Calu3 (cell line): ENCODE measurements around the gene ERC2. TPM values are rescaled to one million over a fixed set of nuclear protein-coding genes. Genes with fewer than 3 reads are reported as not detected.

Experiments
- BruUV-seq: library from RNA; stranded (reverse); fragments of 400-500 nt; replicated peaks from 2 replicates; lab custom pipeline; 2021; lab: Mats Ljungman, UMichigan
- CTCF ChIA-PET: fragments of 300-600 bp; sonication (Branson Sonifier 250); formaldehyde crosslinking; loops from one replicate; lab custom pipeline; 2022; ENCODE audit warnings: antibody characterized with exemption; lab: Charles Lee
- DNase-seq: peaks from one replicate; pipeline ENCODE4 v3.0.0; 2022
- H3K27ac Mint-ChIP-seq: one replicate; pipeline ENCODE4 v1.8.0; 2022; ENCODE audit warnings: mixed read lengths; ENCODE audit not compliant: unreplicated experiment
- H3K27me3 Mint-ChIP-seq: one replicate; pipeline ENCODE4 v1.8.0; 2022; ENCODE audit warnings: mixed read lengths; ENCODE audit not compliant: unreplicated experiment
- H3K36me3 Mint-ChIP-seq: one replicate; pipeline ENCODE4 v1.8.0; 2022; ENCODE audit warnings: mild to moderate bottlenecking, moderate library complexity, mixed read lengths; ENCODE audit not compliant: insufficient read depth, unreplicated experiment
- H3K4me1 Mint-ChIP-seq: one replicate; pipeline ENCODE4 v1.8.0; 2022; ENCODE audit warnings: mild to moderate bottlenecking, low read depth, mixed read lengths; ENCODE audit not compliant: unreplicated experiment
- H3K4me3 Mint-ChIP-seq: one replicate; pipeline ENCODE4 v1.8.0; 2022; ENCODE audit warnings: mild to moderate bottlenecking, low read depth, moderate library complexity, mixed read lengths; ENCODE audit not compliant: unreplicated experiment
- H3K9me3 Mint-ChIP-seq: one replicate; pipeline ENCODE4 v1.8.0; 2022; ENCODE audit warnings: low read depth, mixed read lengths; ENCODE audit not compliant: unreplicated experiment
- CTCF ChIP-seq: fragments of 200-600 bp; IDR thresholded peaks from one replicate; pipeline ENCODE4 v1.8.0; 2022; ENCODE audit warnings: antibody characterized with exemption; ENCODE audit not compliant: unreplicated experiment
- intact Hi-C: fragments of 100-400 bp; cut with micrococcal nuclease; formaldehyde crosslinking; loops from one replicate; pipeline ENCODE4 v1.10.0; 2022; ENCODE audit not compliant: unreplicated experiment
- total RNA-seq: library from RNA; stranded (reverse); gene quantifications from 2 replicates; pipeline ENCODE4 v1.2.3, GENCODE V29; 2022

ERC2 gene
- total RNA-seq, 1 experiment from 2014 or later: 0.73 TPM

- DNase-seq: no peak
- CTCF ChIA-PET: no interaction called here
- Mint-ChIP-seq H3K27me3 (no peaks in the 10 kb centered on the region), H3K4me1 (no peaks in the 10 kb centered on the region), H3K36me3 (no peaks in the 10 kb centered on the region), H3K9me3 (no peaks in the 10 kb centered on the region), H3K4me3 (no peak overlapping the region), H3K27ac (no peak overlapping the region)
- intact Hi-C loops: no loop called here
- no peak for TF ChIP-seq CTCF
- no TSS peak for BruUV-seq
These were observed 750.8 kb downstream of the ERC2 start for GRCh38 chr3:55717481-55717880.

GRCh38 chr3:55716611-55717225 lies 751.5 kb downstream of the ERC2 start:
- no peak for DNase-seq
- H3K9me3 Mint-ChIP-seq: no peaks in the 10 kb centered on the region
- no peaks in the 10 kb centered on the region for H3K36me3 Mint-ChIP-seq
- no peak overlapping the region for H3K4me3 Mint-ChIP-seq
- no peaks in the 10 kb centered on the region for H3K4me1 Mint-ChIP-seq
- BruUV-seq: no TSS peak
- H3K27me3 Mint-ChIP-seq: no peaks in the 10 kb centered on the region
- TF ChIP-seq CTCF: no peak
- CTCF ChIA-PET: no interaction called here
- H3K27ac Mint-ChIP-seq: no peak overlapping the region
- intact Hi-C loops: no loop called here

- no peak for DNase-seq
- Mint-ChIP-seq H3K27ac (no peak overlapping the region), H3K4me3 (no peak overlapping the region), H3K9me3 (no peaks in the 10 kb centered on the region), H3K27me3 (no peaks in the 10 kb centered on the region), H3K36me3 (no peaks in the 10 kb centered on the region), H3K4me1 (no peaks in the 10 kb centered on the region)
- no TSS peak for BruUV-seq
- TF ChIP-seq CTCF: no peak
- CTCF ChIA-PET: no interaction called here
- intact Hi-C loops: no loop called here
These were observed 752.2 kb downstream of the ERC2 start for GRCh38 chr3:55716044-55716443.

GRCh38 chr3:55714057-55714456 lies 754.2 kb downstream of the ERC2 start:
- H3K27me3 Mint-ChIP-seq: no peaks in the 10 kb centered on the region
- intact Hi-C loops: no loop called here
- no peaks in the 10 kb centered on the region for H3K36me3 Mint-ChIP-seq
- peaks cover 5% of the 10 kb centered on the region for H3K9me3 Mint-ChIP-seq
- H3K4me3 Mint-ChIP-seq: no peak overlapping the region
- BruUV-seq: no TSS peak
- CTCF ChIA-PET: no interaction called here
- DNase-seq: no peak
- TF ChIP-seq CTCF: no peak
- no peaks in the 10 kb centered on the region for H3K4me1 Mint-ChIP-seq
- H3K27ac Mint-ChIP-seq: no peak overlapping the region
